HG02885 (cell line): ENCODE measurements around the gene TRIM28.
"Not testable (repeated sequence)": the region's sequence is repeated elsewhere in the genome, so short reads cannot be mapped to it uniquely, and the experiment has no call there.

Experiments
- ATAC-seq: cut with Tn5 transposase; IDR thresholded peaks from one replicate; pipeline ENCODE4 v1.9.1; 2021; ENCODE audit warnings: mild to moderate bottlenecking; ENCODE audit not compliant: unreplicated experiment, poor library complexity

Gene TRIM28

DNA sequence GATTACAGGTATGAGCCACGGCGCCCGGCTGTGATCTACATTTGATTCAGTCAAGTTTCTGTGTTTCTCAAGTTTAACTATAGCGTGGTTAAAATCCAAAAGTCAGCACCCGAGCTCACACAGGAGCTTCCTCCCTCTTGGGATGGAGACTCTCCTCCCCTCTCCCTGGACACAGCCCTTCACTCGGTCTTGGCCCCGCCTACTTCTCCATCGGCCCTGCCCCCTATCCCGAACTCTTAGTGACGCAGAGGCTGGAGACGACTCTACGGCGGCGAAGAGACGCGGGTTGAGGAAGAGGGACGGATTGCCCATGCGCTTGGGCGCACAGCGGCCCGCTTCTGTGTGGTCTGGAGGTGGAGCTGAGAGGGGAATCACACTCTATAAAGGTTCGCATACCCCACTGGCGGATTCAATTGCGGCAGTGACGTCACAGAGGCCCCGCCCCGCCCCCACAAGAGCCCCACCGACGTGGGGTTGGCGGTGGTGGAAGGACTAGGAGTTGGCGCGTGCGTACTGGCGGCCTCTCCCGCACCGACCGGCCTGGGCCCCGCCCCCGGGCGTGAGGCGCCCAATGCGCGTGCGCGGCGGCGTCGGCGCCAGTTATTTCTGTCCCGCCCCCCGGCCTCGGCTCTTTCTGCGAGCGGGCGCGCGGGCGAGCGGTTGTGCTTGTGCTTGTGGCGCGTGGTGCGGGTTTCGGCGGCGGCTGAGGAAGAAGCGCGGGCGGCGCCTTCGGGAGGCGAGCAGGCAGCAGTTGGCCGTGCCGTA lies at the start of gene TRIM28:
TSS of gene TRIM28 (plus strand) at position 239 of the 765 bp plus-strand sequence. CDS start 694 bp downstream, outside the sequence.
- peak; percentile 87 for ATAC-seq

DNA sequence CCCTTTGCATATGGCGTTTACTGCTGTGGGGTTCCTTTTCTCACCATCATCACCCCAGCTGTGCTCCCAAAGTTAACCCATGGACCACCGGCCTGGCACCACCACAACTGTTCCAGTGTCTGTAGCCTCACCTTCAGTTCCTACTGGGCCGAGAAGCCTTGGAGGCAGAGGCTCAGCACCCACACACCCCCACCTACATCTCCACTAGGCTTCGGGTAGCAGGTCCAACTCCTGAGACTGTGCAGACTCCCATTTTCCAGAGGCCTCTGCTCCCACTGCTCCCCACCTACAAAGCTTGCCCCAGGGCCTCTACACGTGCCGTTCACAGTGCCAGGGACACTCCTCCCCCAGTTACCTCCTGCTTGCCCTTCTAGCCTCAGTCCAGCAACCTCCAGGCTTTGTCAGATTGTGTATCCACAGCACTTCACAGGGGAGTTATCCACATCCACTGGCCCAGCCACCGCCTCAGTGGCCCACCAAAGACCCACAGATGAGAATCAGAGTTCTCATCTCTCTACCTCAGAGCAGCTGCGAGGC lies 46.2 kb upstream of the TRIM28 start:
- no peak for ATAC-seq

DNA sequence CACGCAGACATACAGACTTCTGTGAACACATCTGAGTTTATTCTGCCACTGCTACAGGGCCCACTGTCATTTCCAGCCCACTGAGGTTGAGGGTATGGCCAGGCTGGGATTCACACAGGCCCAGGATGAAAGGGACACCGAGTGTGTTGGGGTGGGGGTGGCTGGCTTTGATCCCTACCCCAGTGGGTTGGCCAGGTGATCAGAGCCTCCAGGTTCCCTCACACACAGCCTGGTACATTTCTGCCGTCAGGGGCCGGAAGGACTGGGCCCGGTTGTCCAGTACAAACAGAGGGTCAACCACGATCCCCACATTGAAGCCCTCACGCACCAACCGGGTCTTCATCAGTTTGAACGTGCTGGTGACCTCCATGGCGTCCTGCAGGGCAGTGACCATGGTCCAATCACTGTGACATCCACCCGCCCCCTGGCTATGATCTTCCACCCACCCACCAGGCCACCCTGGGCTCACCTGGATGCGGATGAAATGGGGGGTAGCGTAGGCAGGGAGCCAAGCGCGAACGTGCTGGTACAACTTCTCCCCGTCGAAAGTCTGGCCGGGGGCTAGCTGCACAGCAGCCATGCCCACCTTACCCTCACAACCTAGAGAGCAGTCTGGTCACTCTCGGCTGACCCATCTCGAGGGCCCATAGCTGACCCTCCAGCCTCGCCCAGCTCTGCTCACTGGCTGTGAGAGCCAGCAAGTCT lies 45.4 kb upstream of the TRIM28 start:
- ATAC-seq = no peak

DNA sequence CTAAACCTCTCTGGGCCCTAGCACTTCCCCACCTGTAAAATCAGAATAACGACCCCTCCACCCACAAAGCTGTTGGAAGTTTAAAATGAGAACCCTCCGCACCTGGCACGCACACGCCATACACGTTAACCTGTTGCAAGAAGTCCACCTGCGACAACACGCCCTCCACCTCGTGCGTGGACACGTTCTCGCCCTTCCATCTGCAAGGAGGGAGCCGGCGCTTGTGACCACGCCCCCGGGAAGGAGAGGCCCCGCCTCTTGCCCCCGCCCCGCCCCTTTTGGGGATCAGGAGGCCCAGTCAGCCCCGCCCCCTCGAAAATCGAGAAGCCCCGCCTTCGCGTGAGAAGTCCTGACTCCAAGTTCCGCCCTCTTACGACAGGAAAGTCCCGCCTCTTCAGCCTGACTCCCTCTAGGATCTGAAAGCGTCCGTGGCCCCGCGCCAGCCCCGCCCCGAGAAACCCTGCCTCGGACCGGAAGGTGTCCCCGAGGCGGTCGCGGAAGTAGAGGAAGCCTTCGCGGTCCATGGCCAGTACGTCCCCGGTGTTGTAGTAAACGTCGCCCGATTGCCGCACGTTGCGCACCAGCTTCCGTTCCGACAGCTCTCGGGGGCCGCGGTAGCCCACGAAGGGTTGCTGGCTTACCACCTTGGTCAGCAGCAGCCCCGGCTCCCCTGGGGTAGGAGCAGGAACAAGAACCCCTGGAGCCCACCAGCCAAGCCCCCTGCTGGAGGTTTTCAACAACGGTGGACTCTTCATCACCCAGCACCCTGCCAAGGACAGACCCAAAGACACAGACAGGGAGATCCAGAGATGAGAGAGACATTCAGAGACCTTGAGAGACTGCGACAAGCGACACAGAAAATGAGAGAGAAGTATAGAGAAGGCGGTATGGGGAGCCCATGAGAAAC lies 44.6 kb upstream of the TRIM28 start:
- ATAC-seq = peak; percentile 95

DNA sequence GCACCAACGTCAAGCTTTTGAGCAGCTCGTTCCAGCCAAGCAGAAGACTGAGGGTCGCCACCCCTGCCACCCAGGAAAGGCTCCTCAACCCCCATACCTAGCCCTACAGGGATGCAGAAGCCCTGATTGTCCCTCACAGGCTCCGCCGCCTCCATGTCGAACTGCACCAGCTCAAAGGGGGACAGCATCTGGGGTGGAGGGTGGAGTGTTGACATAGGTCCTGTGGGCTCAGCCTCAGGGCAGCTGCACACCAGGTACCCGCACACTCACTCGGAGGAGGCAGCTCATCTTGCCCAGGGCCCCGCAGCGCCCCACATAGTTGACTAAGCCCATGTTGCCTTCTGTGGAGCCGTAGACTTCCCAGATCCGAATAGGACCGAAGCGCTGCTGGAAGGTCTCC lies 43.6 kb upstream of the TRIM28 start:
- ATAC-seq = no peak

DNA sequence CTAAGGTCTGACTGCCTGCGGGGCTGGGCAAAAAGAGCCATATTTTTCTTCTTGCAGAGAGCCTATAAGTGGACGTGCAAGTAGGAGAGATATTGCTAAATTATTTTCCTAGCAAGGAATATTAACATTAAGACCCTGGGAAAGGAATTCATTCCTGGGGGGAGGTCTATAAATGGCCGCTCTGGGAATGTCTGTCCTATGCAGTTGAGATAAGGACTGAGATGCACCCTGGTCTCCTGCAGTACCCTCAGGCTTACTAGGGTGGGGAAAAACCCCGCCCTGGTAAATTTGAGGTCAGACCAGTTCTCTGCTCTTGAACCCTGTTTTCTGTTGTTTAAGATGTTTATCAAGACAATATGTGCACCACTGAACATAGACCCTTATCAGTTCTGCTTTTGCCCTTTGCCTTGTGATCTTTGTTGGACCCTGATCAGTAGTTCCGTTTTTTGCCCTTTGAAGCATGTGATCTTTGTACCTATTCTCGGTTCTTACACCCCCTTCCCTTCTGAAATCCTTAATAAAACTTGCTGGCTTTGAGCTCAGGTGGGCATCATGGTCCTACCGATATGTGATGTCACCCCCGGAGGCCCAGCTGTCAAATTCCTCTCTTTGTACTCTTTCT lies 36.2 kb upstream of the TRIM28 start:
- not testable (repeated sequence) for ATAC-seq

DNA sequence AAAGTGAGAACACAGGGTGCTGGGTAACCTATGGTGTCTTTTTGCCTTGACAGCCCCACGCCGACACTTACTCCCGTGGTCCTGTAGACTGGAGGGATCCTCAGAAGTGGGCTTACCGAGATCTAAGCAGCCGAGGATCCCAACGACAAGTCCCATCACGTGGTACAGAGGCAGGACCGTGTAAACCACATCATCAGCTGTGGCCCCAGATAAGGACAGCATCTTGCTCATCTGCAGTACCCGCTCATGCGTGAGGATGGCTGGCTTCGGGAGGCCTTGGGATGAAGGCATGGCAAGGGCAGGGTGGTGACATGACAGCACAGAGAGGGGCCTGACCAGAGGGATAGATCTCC lies 34.2 kb upstream of the TRIM28 start:
- ATAC-seq = no peak

DNA sequence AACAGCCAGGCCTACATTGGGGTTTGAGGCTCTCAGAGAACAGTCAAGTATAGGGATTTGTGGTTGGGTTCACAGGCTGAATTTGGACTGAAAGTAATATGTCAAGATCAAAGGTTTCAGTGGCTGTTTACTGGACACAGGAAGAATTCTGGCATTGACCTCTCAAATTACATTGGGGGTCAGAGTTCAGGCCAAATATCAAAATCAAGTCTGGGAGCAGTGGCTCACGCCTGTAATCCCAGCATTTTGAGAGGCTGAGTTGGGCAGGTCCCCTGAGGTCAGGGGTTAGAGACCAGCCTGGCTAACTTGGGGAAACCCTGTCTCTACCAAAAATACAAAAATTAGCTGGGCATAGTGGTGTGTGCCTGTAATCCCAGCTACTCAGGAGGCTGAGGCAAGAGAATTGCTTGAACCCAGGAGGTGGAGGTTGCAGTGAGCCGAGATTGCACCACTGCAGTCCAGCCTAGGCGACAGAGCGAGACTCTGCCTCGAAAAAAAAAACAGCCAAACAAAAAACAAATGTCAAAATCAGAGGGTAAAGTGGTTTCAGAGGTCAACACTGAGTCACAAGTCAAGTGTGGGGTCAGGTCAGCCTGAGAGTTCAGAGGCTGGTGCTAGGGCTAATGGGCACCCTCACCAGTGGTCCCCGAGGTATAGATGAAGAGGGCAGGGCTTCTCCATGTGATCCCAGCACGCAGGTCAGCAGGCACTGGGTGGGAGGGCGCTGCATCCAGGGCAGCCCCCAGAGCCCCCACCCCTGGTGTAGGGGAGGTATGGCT lies 33.6 kb upstream of the TRIM28 start:
- ATAC-seq = no peak

DNA sequence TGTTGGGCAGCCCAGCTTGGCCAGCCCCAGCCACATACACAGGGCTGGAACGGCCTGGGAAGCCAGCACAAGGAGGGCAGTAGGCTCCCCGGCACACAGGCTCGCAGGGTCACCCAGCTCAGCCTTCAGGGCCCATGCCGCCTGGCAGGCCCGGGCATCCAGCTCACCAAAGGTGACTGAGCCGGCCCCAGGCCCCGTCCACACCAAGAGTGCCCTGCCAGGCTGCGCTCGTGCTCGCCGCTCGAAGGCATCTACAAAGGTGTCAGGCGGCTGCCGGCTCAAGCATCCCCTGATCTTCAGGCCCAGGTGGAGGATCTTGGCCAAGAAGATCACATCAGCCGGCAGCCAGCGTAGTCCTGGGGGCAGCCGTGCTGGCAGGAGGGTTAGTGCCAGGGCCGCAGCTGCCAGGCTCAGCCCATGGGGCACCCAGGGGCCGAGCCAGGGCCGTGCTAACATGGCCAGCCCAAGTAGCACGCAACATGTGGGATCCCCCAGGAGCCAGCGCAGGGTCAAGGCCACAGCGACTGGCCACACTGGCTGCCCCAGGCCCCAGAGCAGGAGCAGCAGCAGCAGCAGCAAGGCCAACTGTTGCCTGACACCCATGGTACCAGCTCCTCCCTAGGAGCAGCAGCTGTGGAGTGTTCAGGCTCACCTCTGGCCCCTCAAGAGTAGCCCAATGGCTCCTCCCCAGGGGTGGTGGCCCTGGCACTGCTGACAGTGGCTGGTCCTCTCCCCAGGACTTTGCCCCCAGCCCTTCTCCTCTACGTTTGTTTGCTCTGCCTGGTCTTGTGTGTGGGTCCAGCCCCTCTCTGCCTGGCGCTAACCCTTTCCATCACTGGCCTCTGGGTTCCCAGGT lies 32.3 kb upstream of the TRIM28 start, which contains the start of gene SLC27A5:
TSS of gene SLC27A5 (minus strand) at position 640 of the 856 bp plus-strand sequence. CDS start at position 603, 37 bp downstream.
- ATAC-seq = no peak

DNA sequence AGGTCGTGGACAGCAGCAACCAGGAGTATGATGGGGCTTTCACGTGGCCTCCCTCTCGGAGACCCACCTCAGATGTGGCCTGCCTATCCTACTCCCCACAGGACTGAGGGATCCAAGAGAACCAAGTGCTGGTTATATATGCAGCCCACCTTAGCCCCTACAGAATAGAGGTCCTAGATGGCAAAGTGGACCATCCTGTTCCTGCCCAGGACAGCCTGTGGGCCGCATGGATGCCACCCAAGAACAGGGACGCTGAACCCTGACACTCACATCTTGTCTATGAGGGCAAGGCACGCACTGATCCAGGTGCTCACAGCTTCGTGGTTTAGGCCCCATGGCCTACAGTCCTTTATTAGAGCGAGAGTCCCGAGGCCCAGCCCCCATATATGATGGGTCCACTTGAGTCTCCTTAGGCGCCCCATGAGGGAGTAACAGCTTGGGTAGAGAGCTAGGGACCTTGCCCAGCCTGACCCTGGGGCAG lies 30.6 kb upstream of the TRIM28 start:
- no peak for ATAC-seq

DNA sequence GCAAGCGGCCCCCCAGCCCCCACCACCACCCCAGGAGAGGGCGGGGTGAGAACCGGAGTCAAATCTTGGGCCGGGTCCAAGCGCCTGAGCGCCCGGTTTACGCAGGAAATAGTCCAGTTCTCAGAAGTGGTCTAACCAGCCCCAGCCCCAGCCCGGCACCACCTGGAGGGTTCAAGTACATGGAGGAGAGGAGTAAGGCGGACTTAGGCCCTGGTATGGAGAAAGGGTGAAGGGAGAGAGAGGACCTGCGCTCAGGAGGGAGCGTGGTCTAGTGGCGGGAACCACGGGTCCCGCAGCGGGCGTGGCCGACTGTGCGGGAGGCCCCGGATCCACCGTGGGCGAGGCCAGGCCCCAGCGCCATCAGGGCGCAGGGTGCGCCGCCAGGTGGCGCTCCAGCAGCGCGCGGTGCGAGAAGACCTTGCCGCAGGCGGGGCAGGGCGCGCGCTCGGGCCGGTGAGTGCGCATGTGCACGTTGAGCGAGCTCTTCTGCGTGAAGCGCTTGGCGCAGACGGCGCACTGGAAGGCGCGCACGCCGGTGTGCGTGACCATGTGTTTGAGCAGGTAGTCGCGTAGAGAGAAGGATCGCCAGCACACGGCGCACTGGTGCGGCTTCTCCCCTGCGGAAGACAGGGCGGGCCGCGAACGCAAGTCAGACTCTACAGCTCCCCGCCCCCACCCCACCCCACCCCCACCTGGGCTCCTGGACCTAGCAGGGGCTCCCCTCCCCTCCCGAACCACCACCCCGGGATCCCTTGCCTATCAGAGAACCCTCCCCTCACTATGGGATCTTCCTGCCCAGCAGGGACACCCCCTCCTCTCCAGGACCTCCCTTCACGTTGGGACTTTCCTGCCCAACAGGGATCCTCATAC lies 29.9 kb upstream of the TRIM28 start:
- peak; percentile 80 for ATAC-seq

DNA sequence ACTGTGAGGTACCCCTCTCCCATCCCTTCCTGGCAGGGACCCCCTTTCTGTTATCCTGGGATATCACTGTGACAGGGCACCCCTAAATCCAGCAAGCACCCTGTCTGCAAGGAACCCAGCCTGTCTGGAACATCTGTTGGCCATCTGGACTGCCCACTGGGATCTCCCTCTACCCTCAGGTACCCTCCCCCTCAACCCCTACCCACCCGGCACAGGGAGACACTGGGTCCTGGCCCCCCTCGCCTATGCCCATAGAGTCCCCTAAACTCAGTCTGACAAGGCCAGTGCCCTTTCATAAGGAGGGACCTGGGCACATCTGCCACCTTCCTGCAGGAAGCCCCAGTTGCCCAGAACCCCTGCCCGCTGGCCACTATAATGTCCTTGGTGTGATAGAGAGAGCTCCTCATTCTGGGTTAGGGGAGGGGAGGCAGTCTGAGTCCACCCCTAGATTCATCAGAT lies 29.3 kb upstream of the TRIM28 start:
- no peak for ATAC-seq

DNA sequence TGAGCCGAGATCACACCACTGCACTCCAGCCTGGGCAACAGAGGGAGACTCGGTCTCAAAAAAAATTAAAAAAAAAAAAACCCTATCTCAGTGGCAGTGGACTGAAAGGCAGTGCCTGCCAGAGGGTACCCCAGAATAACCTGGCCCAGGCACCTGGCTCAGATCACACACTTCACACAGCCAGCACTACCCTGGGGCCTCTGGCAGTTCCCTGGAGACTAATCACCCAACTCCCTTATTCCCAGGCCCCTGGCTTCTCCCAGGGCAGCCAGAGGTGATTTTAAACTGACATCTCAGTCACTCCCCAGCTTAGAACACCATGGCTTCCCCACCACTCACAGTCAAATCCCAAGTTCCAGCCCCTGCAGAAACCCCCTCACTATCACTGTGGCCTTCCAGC lies 28.6 kb upstream of the TRIM28 start:
- ATAC-seq = no peak

DNA sequence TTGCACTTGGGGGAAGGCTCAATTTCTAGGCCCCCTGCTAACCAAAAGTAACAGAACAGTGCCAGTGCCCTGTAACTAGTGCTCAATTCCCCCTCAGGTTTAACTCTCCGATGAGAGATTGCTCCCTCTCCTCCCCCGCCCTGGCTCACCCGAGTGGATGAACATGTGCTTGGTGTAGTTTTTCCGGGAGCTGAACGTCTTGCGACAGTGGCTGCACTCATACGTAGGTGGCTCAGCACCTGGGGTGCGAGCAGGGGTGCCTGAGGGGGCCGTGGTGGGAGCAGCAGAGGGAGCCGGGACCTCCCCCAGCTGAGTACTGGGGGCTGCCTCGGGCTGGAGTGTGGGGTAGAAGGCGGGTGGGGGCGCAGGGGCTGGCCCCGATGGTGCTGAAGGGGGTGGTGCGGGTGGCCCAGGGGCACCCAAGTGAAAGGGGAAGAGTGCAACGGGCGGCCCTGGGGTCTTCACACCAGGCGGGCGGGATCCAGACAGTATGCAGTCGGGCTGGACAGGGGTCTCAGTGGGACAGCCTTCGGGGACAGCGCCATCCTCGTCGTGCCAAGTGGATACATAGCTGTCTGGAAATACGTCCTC lies 27.5 kb upstream of the TRIM28 start:
- ATAC-seq = no peak

DNA sequence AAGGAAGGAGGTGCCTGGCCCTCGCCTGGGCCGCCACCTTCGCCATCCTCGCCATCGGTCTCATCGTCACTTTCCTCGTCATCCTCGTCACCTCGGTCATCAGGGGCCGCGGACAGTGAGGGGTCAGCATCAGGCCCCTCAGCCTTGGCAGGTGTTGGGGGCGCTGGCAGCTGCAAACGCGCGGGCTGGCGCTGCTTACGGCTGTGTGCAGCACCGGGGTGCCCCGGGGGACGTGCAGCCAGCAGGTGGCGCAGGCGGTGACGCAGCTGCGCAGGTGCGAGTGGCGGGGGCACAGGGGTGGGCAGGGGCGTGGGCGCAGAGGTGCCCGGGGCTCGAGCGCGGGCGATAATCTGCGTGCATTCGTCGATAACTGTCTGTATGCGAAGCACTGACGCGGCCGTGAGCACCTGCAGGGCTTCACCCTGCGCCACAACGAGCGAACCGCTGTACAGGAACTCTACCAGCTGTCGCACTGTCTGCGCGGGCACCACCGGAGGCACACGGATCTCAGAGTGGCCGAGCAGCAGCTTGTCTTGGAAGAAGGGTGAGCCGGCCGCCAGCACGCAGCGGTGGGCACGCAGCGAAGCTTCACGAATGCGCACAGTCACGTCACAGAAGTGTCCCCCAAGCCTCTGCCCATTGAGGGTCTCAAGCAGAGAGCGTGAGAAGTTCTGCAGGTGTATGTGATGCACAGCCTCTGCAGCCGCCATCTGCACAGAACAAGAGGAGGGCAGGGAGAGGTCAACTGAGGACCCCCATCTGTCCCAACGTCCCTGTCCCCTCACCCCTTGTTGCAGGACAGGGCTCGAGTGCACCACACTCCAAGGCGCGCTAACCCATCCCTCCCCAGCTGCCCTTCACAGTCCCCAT lies 26.7 kb upstream of the TRIM28 start:
- ATAC-seq = no peak
